Smooth muscle cell (in vitro differentiated cells): ENCODE measurements around the gene MAP1LC3B2. TPM values are rescaled to one million over a fixed set of nuclear protein-coding genes. Genes with fewer than 3 reads are reported as not detected.

ENCODE experiments used
- DNase-seq: peaks from one replicate; lab custom pipeline; 2025; ENCODE audit not compliant: unreplicated experiment; lab: John Stamatoyannopoulos, UW
- H2AFZ ChIP-seq: fragments of 200-600 bp; sonication (generic); 2 replicates; pipeline ENCODE4 v1.6.0; 2016; ENCODE audit warnings: antibody characterized with exemption, low read depth, mild to moderate bottlenecking
- H3F3A ChIP-seq: fragments of 200-600 bp; sonication (generic); 2 replicates; pipeline ENCODE4 v1.6.0; 2017; ENCODE audit warnings: antibody characterized with exemption, low read depth
- H3K27ac ChIP-seq: fragments of 200-600 bp; sonication (generic); 2 replicates; pipeline ENCODE4 v1.5.1; 2016; ENCODE audit warnings: low read depth, mild to moderate bottlenecking
- H3K27me3 ChIP-seq: fragments of 200-600 bp; sonication (generic); 2 replicates; pipeline ENCODE4 v1.6.1; 2016; ENCODE audit warnings: low read depth, mild to moderate bottlenecking
- H3K36me3 ChIP-seq: fragments of 200-600 bp; sonication (generic); 2 replicates; pipeline ENCODE4 v1.5.1; 2016; ENCODE audit warnings: low read depth
- H3K4me1 ChIP-seq: fragments of 200-600 bp; sonication (generic); 2 replicates; pipeline ENCODE4 v1.5.1; 2016; ENCODE audit warnings: low read depth
- H3K4me2 ChIP-seq: fragments of 200-600 bp; sonication (generic); 2 replicates; pipeline ENCODE4 v1.6.0; 2016; ENCODE audit warnings: mild to moderate bottlenecking
- H3K4me3 ChIP-seq: fragments of 200-600 bp; sonication (generic); 2 replicates; pipeline ENCODE4 v1.5.1; 2016; ENCODE audit warnings: mild to moderate bottlenecking
- H3K79me2 ChIP-seq: fragments of 200-600 bp; sonication (generic); 2 replicates; pipeline ENCODE4 v1.6.0; 2016; ENCODE audit warnings: low read depth, mild to moderate bottlenecking
- H3K9ac ChIP-seq: fragments of 200-600 bp; sonication (generic); 2 replicates; pipeline ENCODE4 v1.6.0; 2016; ENCODE audit warnings: low read depth
- H3K9me3 ChIP-seq: fragments of 200-600 bp; sonication (generic); replicated peaks from 2 replicates; pipeline ENCODE4 v1.5.1; 2016; ENCODE audit warnings: low read depth
- H4K20me1 ChIP-seq: fragments of 200-600 bp; sonication (generic); 2 replicates; pipeline ENCODE4 v1.6.0; 2016; ENCODE audit warnings: low read depth
- WGBS: methylation state at CpG from one replicate; pipeline ENCODE4 v1.1.7; 2016; ENCODE audit warnings: low lambda C conversion rate; 5-methylcytosine and 5-hydroxymethylcytosine counted together
- polyA plus RNA-seq: library from polyadenylated mRNA; unstranded; fragments of >200 nt; fragmentation: Nextera tagmentation; extraction: Ambion mirVana; gene quantifications from 2 replicates; pipeline ENCODE4 v1.2.1, GENCODE V29; 2016
- total RNA-seq: library from RNA; depleted of rRNA; stranded (reverse); fragments of >200 nt; gene quantifications from 2 replicates; pipeline ENCODE4 v1.2.3, GENCODE V29; 2014
- TF ChIP-seq, protein P1 (sequence below): fragments of 200-600 bp; sonication (generic); IDR thresholded peaks from 2 replicates; pipeline ENCODE4 v1.5.1; 2017; ENCODE audit warnings: borderline replicate concordance, mild to moderate bottlenecking, antibody characterized with exemption; ENCODE audit not compliant: insufficient read depth, poor library complexity, severe bottlenecking

Gene MAP1LC3B2
- total and polyA plus RNA-seq, 2 experiments from 2014 or later = 0.31 to 4.2 TPM

- Histone ChIP-seq H4K20me1 (no peaks in the 10 kb centered on the region), H3K9me3 (no peaks in the 10 kb centered on the region), H3K36me3 (no peaks in the 10 kb centered on the region), H3K4me3 (no peak overlapping the region), H3F3A (no peaks in the 10 kb centered on the region), H3K79me2 (no peaks in the 10 kb centered on the region), H3K9ac (no peak overlapping the region), H2AFZ (no peak overlapping the region), H3K4me2 (no peak overlapping the region), H3K27ac (no peak overlapping the region), H3K27me3 (no peaks in the 10 kb centered on the region), H3K4me1 (no peaks in the 10 kb centered on the region)
- no peak for DNase-seq
- TF ChIP-seq, protein P1, sequence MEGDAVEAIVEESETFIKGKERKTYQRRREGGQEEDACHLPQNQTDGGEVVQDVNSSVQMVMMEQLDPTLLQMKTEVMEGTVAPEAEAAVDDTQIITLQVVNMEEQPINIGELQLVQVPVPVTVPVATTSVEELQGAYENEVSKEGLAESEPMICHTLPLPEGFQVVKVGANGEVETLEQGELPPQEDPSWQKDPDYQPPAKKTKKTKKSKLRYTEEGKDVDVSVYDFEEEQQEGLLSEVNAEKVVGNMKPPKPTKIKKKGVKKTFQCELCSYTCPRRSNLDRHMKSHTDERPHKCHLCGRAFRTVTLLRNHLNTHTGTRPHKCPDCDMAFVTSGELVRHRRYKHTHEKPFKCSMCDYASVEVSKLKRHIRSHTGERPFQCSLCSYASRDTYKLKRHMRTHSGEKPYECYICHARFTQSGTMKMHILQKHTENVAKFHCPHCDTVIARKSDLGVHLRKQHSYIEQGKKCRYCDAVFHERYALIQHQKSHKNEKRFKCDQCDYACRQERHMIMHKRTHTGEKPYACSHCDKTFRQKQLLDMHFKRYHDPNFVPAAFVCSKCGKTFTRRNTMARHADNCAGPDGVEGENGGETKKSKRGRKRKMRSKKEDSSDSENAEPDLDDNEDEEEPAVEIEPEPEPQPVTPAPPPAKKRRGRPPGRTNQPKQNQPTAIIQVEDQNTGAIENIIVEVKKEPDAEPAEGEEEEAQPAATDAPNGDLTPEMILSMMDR = no peak
- WGBS = 91% methylated on average over 10 of the region's 10 CpGs
Measured at GRCh38 chr12:116549993-116550392, 9.2 kb upstream of the MAP1LC3B2 start.

- no peaks in the 10 kb centered on the region for H3K36me3 ChIP-seq
- no peaks in the 10 kb centered on the region for H4K20me1 ChIP-seq
- H3K79me2 ChIP-seq = no peaks in the 10 kb centered on the region
- no peak for DNase-seq
- no peak overlapping the region for H2AFZ ChIP-seq
- TF ChIP-seq, protein P1 = no peak
- no peak overlapping the region for H3K4me2 ChIP-seq
- H3K27me3 ChIP-seq = no peaks in the 10 kb centered on the region
- 89% methylated on average over 2 of the region's 2 CpGs for WGBS
- H3K27ac ChIP-seq = no peak overlapping the region
- no peaks in the 10 kb centered on the region for H3K4me1 ChIP-seq
- H3K9ac ChIP-seq = no peak overlapping the region
- no peak overlapping the region for H3K4me3 ChIP-seq
- H3F3A ChIP-seq = no peaks in the 10 kb centered on the region
- H3K9me3 ChIP-seq = no peaks in the 10 kb centered on the region
Measured at GRCh38 chr12:116551151-116551550, 8.0 kb upstream of the MAP1LC3B2 start.

DNA sequence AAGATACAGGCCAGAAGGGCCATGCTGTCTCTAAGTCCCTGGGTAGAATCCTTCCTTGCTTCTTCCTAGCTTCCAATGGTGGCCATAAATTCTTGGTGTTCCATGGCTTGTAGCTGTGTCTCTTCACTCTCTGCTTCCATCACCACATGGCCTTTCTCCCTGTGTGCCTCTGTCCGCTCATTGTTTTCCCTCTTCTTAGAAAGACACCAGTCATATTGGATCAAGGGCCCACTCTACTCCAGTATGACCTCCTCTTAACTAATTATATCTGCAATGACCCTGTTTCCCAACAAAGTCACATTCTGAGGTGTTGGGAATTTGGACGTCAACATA is 7.6 kb upstream of the MAP1LC3B2 start:
- peak overlapping the region; percentile 10 for H3K9ac ChIP-seq
- H3F3A ChIP-seq = no peaks in the 10 kb centered on the region
- no peaks in the 10 kb centered on the region for H3K27me3 ChIP-seq
- H3K79me2 ChIP-seq = no peaks in the 10 kb centered on the region
- H3K4me2 ChIP-seq = no peak overlapping the region
- TF ChIP-seq, protein P1 = no peak
- no peaks in the 10 kb centered on the region for H3K4me1 ChIP-seq
- H2AFZ ChIP-seq = no peak overlapping the region
- H4K20me1 ChIP-seq = no peaks in the 10 kb centered on the region
- peak overlapping the region; percentile 32 for H3K27ac ChIP-seq
- 97% methylated on average over 2 of the region's 2 CpGs for whole genome bisulfite sequencing
- no peak for DNase-seq
- no peaks in the 10 kb centered on the region for H3K36me3 ChIP-seq
- no peak overlapping the region for H3K4me3 ChIP-seq
- no peaks in the 10 kb centered on the region for H3K9me3 ChIP-seq

GRCh38 chr12:116551952-116552772 is 7.0 kb upstream of the MAP1LC3B2 start:
- H3K4me2 ChIP-seq = peak overlapping the region; percentile 57
- H3K36me3 ChIP-seq = no peaks in the 10 kb centered on the region
- no peaks in the 10 kb centered on the region for H3K9me3 ChIP-seq
- WGBS = 86% methylated on average over 16 of the region's 16 CpGs
- no peak overlapping the region for H3K4me3 ChIP-seq
- H3K9ac ChIP-seq = no peak overlapping the region
- H3K27ac ChIP-seq = peak overlapping the region; percentile 32
- TF ChIP-seq, protein P1 = no peak
- no peak for DNase-seq
- no peaks in the 10 kb centered on the region for H3K27me3 ChIP-seq
- no peaks in the 10 kb centered on the region for H3F3A ChIP-seq
- H2AFZ ChIP-seq = no peak overlapping the region
- H4K20me1 ChIP-seq = no peaks in the 10 kb centered on the region
- H3K4me1 ChIP-seq = no peaks in the 10 kb centered on the region
- H3K79me2 ChIP-seq = no peaks in the 10 kb centered on the region
